HepG2 (cell line): ENCODE results near the gene C1QTNF1. TPM values are rescaled to one million over a fixed set of nuclear protein-coding genes. Genes with fewer than 3 reads are reported as not detected.

Experiments used
- ATAC-seq: fragments of 200-7000 bp; cut with Tn5 transposase; 3 replicates; pipeline ENCODE4 v1.9.1; 2020; ENCODE audit warnings: mild to moderate bottlenecking, moderate library complexity
- BruUV-seq: library from RNA; stranded (reverse); fragments of 400-500 nt; replicated peaks from 2 replicates; lab custom pipeline; 2021; lab: Mats Ljungman, UMichigan
- CTCF ChIA-PET: fragments of 300-600 bp; formaldehyde crosslinking; extraction: SDS; loops from one replicate; lab custom pipeline; 2021; ENCODE audit warnings: low total read pairs, inconsistent platforms, low intra/inter-chr PET ratio; lab: Yijun Ruan, JAX
- POLR2A ChIA-PET: fragments of 350-600 bp; sonication (Branson Sonifier 250); formaldehyde crosslinking; loops from one replicate; lab custom pipeline; 2020; ENCODE audit warnings: antibody characterized with exemption, inconsistent platforms; lab: Yijun Ruan, JAX
- DNase-seq: peaks from one replicate; pipeline ENCODE4 v3.0.0-alpha.2; 2015; ENCODE audit warnings: low spot score
- FAIRE-seq: peaks from 3 replicates; lab custom pipeline; 2011; peaks lifted over from hg19 to GRCh38; lab: Jason Lieb, UNC
- H2AFZ ChIP-seq: one replicate; pipeline ENCODE4 v1.6.1; 2011; ENCODE audit warnings: low read length, inconsistent platforms
- H3K27ac ChIP-seq: fragments of 300-600 bp; 3 replicates; pipeline ENCODE4 v1.8.0; 2011; ENCODE audit warnings: mixed run types, mild to moderate bottlenecking, mixed read lengths, low read length, inconsistent platforms; ENCODE audit not compliant: insufficient read depth; ENCODE audit errors: extremely low read length
- H3K27me3 ChIP-seq, 2 experiments: fragments of 200-600 bp in 1 of 2; 2 replicates in 1 of 2; 3 replicates in 1 of 2; pipeline versions ENCODE4 v1.6.0 to v1.8.0; 2011; ENCODE audit warnings: low read length in 2 of 2, mild to moderate bottlenecking in 2 of 2, moderate library complexity in 2 of 2, inconsistent platforms in 1 of 2; ENCODE audit not compliant: insufficient read depth in 2 of 2, control insufficient read depth in 1 of 2
- H3K36me3 ChIP-seq, 2 experiments: fragments of 200-600 bp in 1 of 2; replicated peaks in 1 of 2; 2 replicates in 1 of 2; 3 replicates in 1 of 2; pipeline versions ENCODE4 v1.5.1 to v1.8.0; 2011; ENCODE audit warnings: low read length in 2 of 2, inconsistent platforms in 1 of 2; ENCODE audit not compliant: insufficient read depth in 2 of 2, control insufficient read depth in 1 of 2
- H3K4me1 ChIP-seq: 2 replicates; pipeline ENCODE4 v1.5.1; 2012; ENCODE audit warnings: low read length, inconsistent platforms; ENCODE audit not compliant: insufficient read depth
- H3K4me2 ChIP-seq: 2 replicates; pipeline ENCODE4 v1.6.0; 2011; ENCODE audit warnings: low read depth, low read length, inconsistent platforms
- H3K4me3 ChIP-seq, 3 experiments: fragments of 200-600 bp in 1 of 3; sonication (generic), shearing (Covaris generic) in 1 of 3; replicated peaks in 1 of 3; 2 replicates each; pipeline ENCODE4 v1.5.1; 2011 to 2016; ENCODE audit warnings: low read length in 3 of 3, inconsistent platforms in 2 of 3, low read depth in 2 of 3, mild to moderate bottlenecking in 2 of 3, control low read depth in 1 of 3, mixed read lengths in 1 of 3; ENCODE audit not compliant: insufficient read depth in 1 of 3
- H3K79me2 ChIP-seq: one replicate; pipeline ENCODE4 v1.6.1; 2011; ENCODE audit warnings: low read length, inconsistent platforms; ENCODE audit not compliant: insufficient read depth
- H3K9ac ChIP-seq: 2 replicates; pipeline ENCODE4 v1.6.0; 2011; ENCODE audit warnings: mild to moderate bottlenecking, low read depth, low read length, inconsistent platforms; ENCODE audit not compliant: insufficient read depth
- H3K9me3 ChIP-seq: 2 replicates; pipeline ENCODE4 v1.5.1; 2012; ENCODE audit warnings: mild to moderate bottlenecking, low read length
- H4K20me1 ChIP-seq: 2 replicates; pipeline ENCODE4 v1.6.0; 2011; ENCODE audit warnings: inconsistent platforms, mild to moderate bottlenecking, low read length, moderate library complexity; ENCODE audit not compliant: insufficient read depth
- FLYWCH1 ChIP-seq: sonication (generic); formaldehyde crosslinking; IDR thresholded peaks from 2 replicates; pipeline ENCODE4 v1.8.1; 2023; ENCODE audit warnings: mild to moderate bottlenecking, missing genetic modification reagents
- MTF1 ChIP-seq: sonication (generic); formaldehyde crosslinking; IDR thresholded peaks from 2 replicates; pipeline ENCODE4 v1.5.0; 2020; ENCODE audit warnings: missing genetic modification reagents
- NFKB2 ChIP-seq: sonication (generic); formaldehyde crosslinking; IDR thresholded peaks from 2 replicates; pipeline ENCODE4 v1.4.0; 2020; ENCODE audit warnings: missing genetic modification reagents, borderline replicate concordance
- PHF20 ChIP-seq: sonication (generic); formaldehyde crosslinking; IDR thresholded peaks from 2 replicates; pipeline ENCODE4 v1.5.0; 2020; ENCODE audit warnings: mild to moderate bottlenecking, missing genetic modification reagents
- POLR2AphosphoS2 ChIP-seq: IDR thresholded peaks from 2 replicates; pipeline ENCODE4 v1.6.1; 2011; ENCODE audit warnings: low read depth, low read length, improper control_type of control experiment
- PRDM4 ChIP-seq: sonication (generic); formaldehyde crosslinking; IDR thresholded peaks from 2 replicates; pipeline ENCODE4 v1.9.0; 2021; ENCODE audit warnings: missing genetic modification reagents, borderline replicate concordance
- RERE ChIP-seq: IDR thresholded peaks from 2 replicates; pipeline ENCODE4 v1.6.1; 2016; ENCODE audit warnings: low read depth, missing genetic modification reagents, missing compliant biosample characterization
- RFX3 ChIP-seq: IDR thresholded peaks from 2 replicates; pipeline ENCODE4 v1.6.1; 2016; ENCODE audit warnings: missing biosample characterization, missing genetic modification reagents
- SP2 ChIP-seq: sonication (generic); formaldehyde crosslinking; IDR thresholded peaks from 2 replicates; pipeline ENCODE4 v1.5.1; 2020; ENCODE audit warnings: mild to moderate bottlenecking, missing genetic modification reagents
- TOE1 ChIP-seq: sonication (generic); formaldehyde crosslinking; IDR thresholded peaks from 2 replicates; pipeline ENCODE4 v1.4.0; 2020; ENCODE audit warnings: mild to moderate bottlenecking, missing genetic modification reagents
- ZNF143 ChIP-seq: sonication (generic); formaldehyde crosslinking; IDR thresholded peaks from 2 replicates; pipeline ENCODE4 v1.4.0; 2020; ENCODE audit warnings: missing genetic modification reagents
- ZNF20 ChIP-seq: sonication (generic); formaldehyde crosslinking; IDR thresholded peaks from 2 replicates; pipeline ENCODE4 v1.4.0; 2020; ENCODE audit warnings: mild to moderate bottlenecking, moderate library complexity, missing genetic modification reagents
- ZSCAN22 ChIP-seq: sonication (generic); formaldehyde crosslinking; IDR thresholded peaks from 2 replicates; pipeline ENCODE4 v1.4.0; 2020; ENCODE audit warnings: mild to moderate bottlenecking, missing genetic modification reagents
- WGBS: methylation state at CpG from one replicate; pipeline ENCODE4 v1.1.6; 2017; ENCODE audit warnings: low lambda C conversion rate; 5-methylcytosine and 5-hydroxymethylcytosine counted together
- in situ Hi-C: cut with HindIII; loops from 2 replicates; pipeline ENCODE4 v1.10.0; 2017; ENCODE audit warnings: low pct_unique_long_range_greater_than_20kb; ENCODE audit not compliant: extremely low pct_ligation_motif_present
- intact Hi-C: fragments of 100-400 bp; cut with micrococcal nuclease; formaldehyde crosslinking; loops from one replicate; pipeline ENCODE4 v1.10.0; 2022; ENCODE audit not compliant: unreplicated experiment
- polyA plus RNA-seq, 8 experiments: library from polyadenylated mRNA; depleted of rRNA in 3 of 8; stranded (reverse) in 7 of 8; unstranded in 1 of 8; fragments of >200 nt; fragmentation: Illumina TruSeq in 4 of 8; extraction: Trizol in 4 of 8; gene quantifications; 2 replicates each; pipeline versions ENCODE4 v1.2.1 to v1.2.3, GENCODE V29; 2011 to 2016; ENCODE audit warnings: low read depth in 4 of 8, missing spikeins in 1 of 8, mixed read lengths in 1 of 8; ENCODE audit not compliant: insufficient read depth in 1 of 8
- total RNA-seq, 5 experiments: library from RNA; depleted of rRNA; stranded (reverse); fragments of >200 nt; fragmentation: Illumina TruSeq; extraction: Trizol; gene quantifications; 2 replicates each; pipeline ENCODE4 v1.2.3, GENCODE V29; 2016; ENCODE audit warnings: low read depth in 1 of 5
- TF ChIP-seq, protein P1 (sequence below): sonication (generic); formaldehyde crosslinking; IDR thresholded peaks from 2 replicates; pipeline ENCODE4 v1.5.0; 2020; ENCODE audit warnings: missing genetic modification reagents

C1QTNF1 gene
- total and polyA plus RNA-seq, 2 of the 13 experiments (the other 11 are each of a cell fraction or from before 2014, with no cell fraction given): 0.18 to 0.86 TPM

GRCh38 chr17:78981010-78981888 is 42.7 kb upstream of the C1QTNF1 start:
- H3K9ac ChIP-seq: peak overlapping the region; percentile 90
- peaks cover 59% of the 10 kb centered on the region for H3K4me1 ChIP-seq
- 77% methylated on average over 16 of the region's 16 CpGs for WGBS
- H3K27ac ChIP-seq: peak overlapping the region; percentile 88
- in situ Hi-C loops: no loop called here
- BruUV-seq: no TSS peak
- H2AFZ ChIP-seq: no peak overlapping the region
- no peaks in the 10 kb centered on the region; a peak in 1 of 5 replicates for H3K27me3 ChIP-seq
- CTCF ChIA-PET: no interaction called here
- H3K9me3 ChIP-seq: no peaks in the 10 kb centered on the region
- H4K20me1 ChIP-seq: peaks cover 12% of the 10 kb centered on the region; the same call in 1 of the 2 replicates
- H3K79me2 ChIP-seq: peaks cover 23% of the 10 kb centered on the region
- peak overlapping the region; percentile 96 for H3K4me2 ChIP-seq
- no peak for ATAC-seq
- intact Hi-C loops: loop anchor here (2.0 kb wide), 1 partner anchor 28 kb away; the partner anchor contains the start of gene CANT1
- POLR2A ChIA-PET: interaction anchor here (0.6 to 4.6 kb wide), 12 partner anchors 9 to 105 kb away, joined by 3 to 51 read pairs (median 14); partner anchors contain the start of gene CANT1
- DNase-seq: no peak
- H3K36me3 ChIP-seq: peaks cover 5 to 17% of the 10 kb centered on the region in 2 experiments; a peak in 4 of 5 replicates
- H3K4me3 ChIP-seq: peak overlapping the region in 2 of 3 experiments; percentile 73 to 84; a peak in 4 of 6 replicates
- no peak for FAIRE-seq
- TF ChIP-seq POLR2AphosphoS2: no peak
- no peak for TF ChIP-seq MTF1 (CRISPR knock-in tag)
- TF ChIP-seq TOE1 (CRISPR knock-in tag): no peak
- no peak for TF ChIP-seq NFKB2 (CRISPR knock-in tag)
- TF ChIP-seq FLYWCH1 (CRISPR knock-in tag): 0 out of 2 replicates have a peak, but pooled peaks have one; percentile 2
- TF ChIP-seq ZNF20 (CRISPR knock-in tag): no peak
- TF ChIP-seq, protein P1, sequence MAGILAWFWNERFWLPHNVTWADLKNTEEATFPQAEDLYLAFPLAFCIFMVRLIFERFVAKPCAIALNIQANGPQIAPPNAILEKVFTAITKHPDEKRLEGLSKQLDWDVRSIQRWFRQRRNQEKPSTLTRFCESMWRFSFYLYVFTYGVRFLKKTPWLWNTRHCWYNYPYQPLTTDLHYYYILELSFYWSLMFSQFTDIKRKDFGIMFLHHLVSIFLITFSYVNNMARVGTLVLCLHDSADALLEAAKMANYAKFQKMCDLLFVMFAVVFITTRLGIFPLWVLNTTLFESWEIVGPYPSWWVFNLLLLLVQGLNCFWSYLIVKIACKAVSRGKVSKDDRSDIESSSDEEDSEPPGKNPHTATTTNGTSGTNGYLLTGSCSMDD (CRISPR knock-in tag): no peak
- TF ChIP-seq ZNF143 (CRISPR knock-in tag): no peak
- no peak for TF ChIP-seq SP2 (CRISPR knock-in tag)
- no peak for TF ChIP-seq RFX3 (CRISPR knock-in tag)
- TF ChIP-seq RERE (CRISPR knock-in tag): no peak
- TF ChIP-seq ZSCAN22 (CRISPR knock-in tag): no peak
- TF ChIP-seq PHF20 (CRISPR knock-in tag): no peak
- no peak for TF ChIP-seq PRDM4 (CRISPR knock-in tag)
